ENCODE results near the gene NDE1. TPM values are rescaled to one million over a fixed set of nuclear protein-coding genes. Genes with fewer than 3 reads are reported as not detected.
A peak's percentile ranks its signal among the peaks of the same experiment; 100 is the strongest.
"Not testable (repeated sequence)": the region's sequence is repeated elsewhere in the genome, so short reads cannot be mapped to it uniquely, and the experiment has no call there.

Gene NDE1
- total and polyA plus RNA-seq, 8 donors = 37.1 to 71.7 (median 50.7) TPM

DNA sequence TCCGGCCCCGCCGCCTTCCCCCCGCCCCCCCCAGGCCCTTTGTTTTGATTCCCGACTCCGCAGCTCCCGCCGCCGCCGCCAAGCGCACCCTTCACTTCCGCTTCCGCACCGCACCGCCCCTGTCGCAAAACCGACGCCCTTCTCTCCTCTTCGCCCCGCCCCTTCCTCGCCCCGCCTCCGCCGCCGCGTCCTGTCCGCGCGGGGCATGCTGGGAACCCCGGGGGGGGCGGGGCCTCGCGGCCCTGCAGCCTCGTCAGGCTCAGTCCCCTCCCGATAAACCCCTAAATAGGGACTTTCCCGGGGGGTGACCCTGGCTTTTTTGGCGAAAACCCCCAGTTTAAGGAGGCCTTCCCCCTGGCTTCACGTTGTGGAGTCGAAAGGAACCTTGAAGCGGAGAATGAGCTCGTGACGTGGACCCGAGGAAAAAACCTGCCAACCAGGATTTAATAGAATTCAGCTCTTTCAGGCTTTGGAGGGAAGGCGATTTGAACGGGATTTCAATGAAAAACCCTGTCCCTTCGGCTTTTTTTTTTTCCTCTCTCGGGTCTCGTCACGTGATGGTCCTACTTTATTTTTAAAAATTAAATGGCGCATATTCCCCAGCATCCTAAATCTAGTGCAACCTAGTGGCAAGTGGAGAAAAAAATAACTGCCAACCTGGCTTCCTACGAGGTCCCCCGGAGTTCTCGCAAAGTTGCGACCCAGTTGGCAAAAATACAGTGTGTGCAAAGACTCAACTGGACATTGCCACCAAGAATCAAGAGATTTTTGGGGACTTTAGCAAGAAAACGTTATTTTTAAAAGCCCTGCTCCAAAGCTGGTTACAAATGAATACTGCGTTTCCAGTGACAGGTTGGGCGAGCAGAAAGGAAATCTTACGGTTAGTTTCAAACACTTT lies 6.7 kb upstream of the NDE1 start, which contains the start of gene MARF1:
MARF1 (minus strand) TSS at position 107 of the 898 bp plus-strand sequence. CDS start 3,921 bp downstream, outside the sequence.
- TF ChIP-seq CTCF (IDR thresholded peaks at IDR 0.05) = peak in 1 of 2 donors; percentile 42
- Histone ChIP-seq H3K36me3 (peaks cover 0 to 9% of the 10 kb centered on the region in 2 donors), H3K4me1 (peaks cover 9 to 46% of the 10 kb centered on the region in 2 donors), H3K9me3 (no peaks in the 10 kb centered on the region), H3K4me3 (peak within 1 kb of the TSS; percentile 69 to 95), H3K27ac (peak within 1 kb of the TSS; percentile 97 to 98), H3K27me3 (no peaks in the 10 kb centered on the region)
- DNase-seq = peak; percentile 94 to 99 (median 98)
- intact Hi-C loops (cut with DNase I) = no loop called here
- peak; percentile 98 for ATAC-seq

DNA sequence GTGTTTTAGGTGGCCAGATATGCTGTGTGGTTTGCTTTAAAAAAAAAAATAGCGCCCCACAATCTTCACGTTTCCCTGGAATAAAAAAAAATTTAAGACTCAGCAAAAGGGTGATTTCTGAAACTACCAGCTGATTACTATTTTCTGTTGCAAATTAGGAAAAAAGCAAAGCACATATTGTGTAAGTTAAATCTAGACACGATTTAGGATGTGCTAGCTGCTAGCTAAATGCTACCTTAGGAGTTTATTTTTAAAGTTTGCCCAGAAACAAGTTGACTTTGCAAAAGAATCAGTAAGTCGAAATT lies 6.1 kb upstream of the NDE1 start:
- intact Hi-C loops (cut with DNase I) = no loop called here
- TF ChIP-seq CTCF (IDR thresholded peaks at IDR 0.05) = no peak
- H3K36me3 ChIP-seq = peaks cover 0 to 3% of the 10 kb centered on the region in 2 donors
- H3K9me3 ChIP-seq = no peaks in the 10 kb centered on the region
- H3K4me1 ChIP-seq = peaks cover 9 to 46% of the 10 kb centered on the region in 2 donors
- ATAC-seq (no peak), DNase-seq (no peak)
- H3K4me3 ChIP-seq = peak overlapping the region; percentile 69 to 95
- H3K27ac ChIP-seq = peak overlapping the region; percentile 97 to 98
- H3K27me3 ChIP-seq = no peaks in the 10 kb centered on the region

- H3K9me3 ChIP-seq = no peaks in the 10 kb centered on the region
- DNase-seq (no peak), ATAC-seq (no peak)
- no peak overlapping the region for H3K4me3 ChIP-seq
- TF ChIP-seq CTCF (IDR thresholded peaks at IDR 0.05) = no peak
- no peaks in the 10 kb centered on the region for H3K36me3 ChIP-seq
- H3K4me1 ChIP-seq = peaks cover 9 to 47% of the 10 kb centered on the region in 2 donors
- intact Hi-C loops (cut with DNase I) = no loop called here
- no peaks in the 10 kb centered on the region for H3K27me3 ChIP-seq
- H3K27ac ChIP-seq = peak overlapping the region in 1 of 2 donors; percentile 98
These were observed 5.6 kb upstream of the NDE1 start for GRCh38 chr16:15644267-15644961.

- H3K27me3 ChIP-seq; H3K4me3 ChIP-seq; H3K9me3 ChIP-seq; intact Hi-C loops (cut with DNase I); ATAC-seq; H3K36me3 ChIP-seq; H3K27ac ChIP-seq: not testable (repeated sequence)
- peak in 1 of 4 donors; percentile 43 for DNase-seq
- H3K4me1 ChIP-seq = peaks cover 9 to 45% of the 10 kb centered on the region in 2 donors
These were observed 5.0 kb upstream of the NDE1 start for GRCh38 chr16:15644962-15645465.

DNA sequence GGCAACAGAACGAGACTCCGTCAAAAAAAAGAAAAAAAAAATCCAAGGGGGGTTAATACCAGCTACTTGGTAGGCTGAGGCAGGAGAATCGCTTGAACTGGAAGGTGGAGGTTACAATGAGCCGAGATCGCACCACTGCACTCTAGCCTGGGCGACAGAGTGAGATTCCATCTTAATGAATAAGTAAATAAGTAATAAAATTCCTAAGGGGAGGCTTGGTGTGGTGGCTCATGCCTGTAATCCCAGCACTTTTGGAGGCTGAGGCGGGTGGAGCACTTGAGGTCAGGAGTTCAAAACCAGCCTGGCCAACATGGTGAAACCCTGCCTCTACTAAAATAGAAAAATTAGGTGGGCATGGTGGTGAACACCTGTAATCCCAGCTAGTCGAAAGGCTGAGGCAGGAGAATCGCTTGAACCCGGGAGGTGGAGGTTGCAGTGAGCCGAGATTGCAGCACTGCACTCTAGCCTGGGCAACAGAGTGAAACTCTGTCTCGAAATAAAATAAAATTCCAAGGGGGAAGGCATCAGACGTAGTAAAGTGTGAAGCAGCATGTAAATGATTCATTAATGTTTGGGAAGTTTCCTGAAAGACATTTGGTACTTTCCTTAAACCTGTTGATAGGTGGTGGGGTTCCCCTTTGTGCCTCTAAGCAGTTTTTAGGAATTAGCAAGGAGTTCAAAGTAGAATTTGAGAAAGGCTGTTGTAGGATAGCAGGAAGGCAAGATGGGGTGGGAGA lies 3.3 kb upstream of the NDE1 start:
- ATAC-seq; H3K4me3 ChIP-seq; intact Hi-C loops (cut with DNase I); DNase-seq; H3K27me3 ChIP-seq; H3K27ac ChIP-seq; H3K9me3 ChIP-seq; H3K36me3 ChIP-seq: not testable (repeated sequence)
- peaks cover 8 to 40% of the 10 kb centered on the region in 2 donors for H3K4me1 ChIP-seq
